Sigmoid colon (tissue), 4 donors: ENCODE results near the gene TEX55.

Experiments used
- POLR2A ChIP-seq, 2 donors: fragments of 450-650 bp; IDR thresholded peaks; one replicate each; pipeline ENCODE4 v1.6.1; 2016; ENCODE audit warnings: antibody characterized with exemption in 2 of 2, mild to moderate bottlenecking in 2 of 2, moderate library complexity in 2 of 2
- POLR2AphosphoS5 ChIP-seq, 4 donors: sonication (generic); formaldehyde crosslinking; IDR thresholded peaks; one replicate each; pipeline ENCODE4 v1.6.1; 2017; ENCODE audit warnings: antibody characterized with exemption in 4 of 4
- TF ChIP-seq, protein P1 (sequence below), 4 experiments: fragments of 450-650 bp in 3 of 4; fragments of 200-600 bp in 1 of 4; IDR thresholded peaks; one replicate each; pipeline ENCODE4 v1.5.1; 2016 to 2019; ENCODE audit warnings: antibody characterized with exemption in 4 of 4, mild to moderate bottlenecking in 3 of 4, moderate library complexity in 2 of 4

DNA sequence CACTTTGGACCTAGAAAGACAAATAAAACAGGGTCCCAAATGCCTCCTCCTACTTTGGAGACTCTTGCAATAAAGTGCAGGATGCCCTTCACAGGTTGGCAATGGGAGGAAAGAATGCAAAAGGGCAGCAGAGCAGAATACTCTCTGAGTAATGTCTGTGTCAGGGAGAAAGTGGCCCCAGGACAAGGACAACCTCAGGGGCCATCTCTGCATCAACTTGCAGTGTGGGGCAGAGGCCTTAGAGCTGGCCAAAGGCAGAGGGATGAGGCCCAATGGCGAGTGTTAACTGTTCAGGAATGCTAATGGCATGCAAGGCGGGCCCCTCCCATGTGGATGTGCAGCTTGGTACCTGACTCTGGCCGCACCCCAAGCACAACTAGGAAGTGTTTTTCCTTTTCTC lies 35.8 kb downstream of the TEX55 start:
- no peak for TF ChIP-seq POLR2A (IDR thresholded peaks at IDR 0.05)
- TF ChIP-seq, protein P1, sequence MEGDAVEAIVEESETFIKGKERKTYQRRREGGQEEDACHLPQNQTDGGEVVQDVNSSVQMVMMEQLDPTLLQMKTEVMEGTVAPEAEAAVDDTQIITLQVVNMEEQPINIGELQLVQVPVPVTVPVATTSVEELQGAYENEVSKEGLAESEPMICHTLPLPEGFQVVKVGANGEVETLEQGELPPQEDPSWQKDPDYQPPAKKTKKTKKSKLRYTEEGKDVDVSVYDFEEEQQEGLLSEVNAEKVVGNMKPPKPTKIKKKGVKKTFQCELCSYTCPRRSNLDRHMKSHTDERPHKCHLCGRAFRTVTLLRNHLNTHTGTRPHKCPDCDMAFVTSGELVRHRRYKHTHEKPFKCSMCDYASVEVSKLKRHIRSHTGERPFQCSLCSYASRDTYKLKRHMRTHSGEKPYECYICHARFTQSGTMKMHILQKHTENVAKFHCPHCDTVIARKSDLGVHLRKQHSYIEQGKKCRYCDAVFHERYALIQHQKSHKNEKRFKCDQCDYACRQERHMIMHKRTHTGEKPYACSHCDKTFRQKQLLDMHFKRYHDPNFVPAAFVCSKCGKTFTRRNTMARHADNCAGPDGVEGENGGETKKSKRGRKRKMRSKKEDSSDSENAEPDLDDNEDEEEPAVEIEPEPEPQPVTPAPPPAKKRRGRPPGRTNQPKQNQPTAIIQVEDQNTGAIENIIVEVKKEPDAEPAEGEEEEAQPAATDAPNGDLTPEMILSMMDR (IDR thresholded peaks at IDR 0.05) = no peak
- no peak for TF ChIP-seq POLR2AphosphoS5 (IDR thresholded peaks at IDR 0.05)
